Fibroblast of skin of left biceps (primary cell): Measurements from ENCODE around the gene RBM28.

Experiments used
- DNase-seq, 2 experiments: peaks; one replicate each; pipeline ENCODE4 v3.0.0-alpha.2; 2013; ENCODE audit warnings: low read depth in 2 of 2

Gene RBM28

GRCh38 chr7:128374041-128374440 is 30.3 kb upstream of the RBM28 start:
- no peak for DNase-seq

GRCh38 chr7:128373606-128374005 is 29.9 kb upstream of the RBM28 start:
- DNase-seq = no peak

- no peak for DNase-seq
Observed at GRCh38 chr7:128370491-128370890, 26.8 kb upstream of the RBM28 start.

- DNase-seq = no peak
Observed at GRCh38 chr7:128366986-128367385, 23.3 kb upstream of the RBM28 start.

- no peak for DNase-seq
Observed at GRCh38 chr7:128366300-128366699, 22.6 kb upstream of the RBM28 start.

- no peak for DNase-seq
Observed at GRCh38 chr7:128365432-128365831, 21.7 kb upstream of the RBM28 start.

- DNase-seq = no peak
Observed at GRCh38 chr7:128364166-128364870, 20.6 kb upstream of the RBM28 start.

- no peak for DNase-seq
Observed at GRCh38 chr7:128363261-128363721, 19.6 kb upstream of the RBM28 start.

GRCh38 chr7:128362670-128363069 is 19.0 kb upstream of the RBM28 start:
- no peak for DNase-seq

- DNase-seq = no peak
Observed at GRCh38 chr7:128361411-128362379, 18.0 kb upstream of the RBM28 start, which contains the start of gene PRRT4. TSS of gene PRRT4 (minus strand) at chr7:128361690.

GRCh38 chr7:128360359-128360678 is 16.6 kb upstream of the RBM28 start:
- DNase-seq = no peak

- no peak for DNase-seq
Observed at GRCh38 chr7:128359939-128360338, 16.2 kb upstream of the RBM28 start.

GRCh38 chr7:128359336-128359735 is 15.6 kb upstream of the RBM28 start:
- no peak for DNase-seq

GRCh38 chr7:128358233-128358632 is 14.5 kb upstream of the RBM28 start:
- no peak for DNase-seq

- no peak for DNase-seq
Observed at GRCh38 chr7:128357217-128357613, 13.5 kb upstream of the RBM28 start.

GRCh38 chr7:128356546-128357216 is 13.0 kb upstream of the RBM28 start:
- DNase-seq = no peak

GRCh38 chr7:128353610-128354009 is 9.9 kb upstream of the RBM28 start:
- no peak for DNase-seq

GRCh38 chr7:128353189-128353588 is 9.5 kb upstream of the RBM28 start:
- DNase-seq = no peak

GRCh38 chr7:128352636-128353035 is 8.9 kb upstream of the RBM28 start:
- no peak for DNase-seq

- no peak for DNase-seq
Observed at GRCh38 chr7:128352153-128352537, 8.4 kb upstream of the RBM28 start.

- no peak for DNase-seq
Observed at GRCh38 chr7:128351296-128352152, 7.8 kb upstream of the RBM28 start.
